AG04450 (cell line): ENCODE data around the gene CCS. TPM values are rescaled to one million over a fixed set of nuclear protein-coding genes. Genes with fewer than 3 reads are reported as not detected.
"Not testable (repeated sequence)": the region's sequence is repeated elsewhere in the genome, so short reads cannot be mapped to it uniquely, and the experiment has no call there.

ENCODE experiments used
- CTCF ChIA-PET: fragments of 300-600, 350-600 bp; formaldehyde crosslinking; extraction: SDS; loops from one replicate; lab custom pipeline; 2022; ENCODE audit warnings: antibody characterized with exemption, inconsistent platforms; lab: Charles Lee
- POLR2A ChIA-PET: fragments of 350-600 bp; formaldehyde crosslinking; extraction: SDS; loops from one replicate; lab custom pipeline; 2021; ENCODE audit warnings: antibody characterized with exemption, inconsistent platforms; lab: Yijun Ruan, JAX
- DNase-seq: peaks from one replicate; pipeline ENCODE4 v3.0.0-alpha.2; 2011; ENCODE audit warnings: low read depth, low spot score
- H3K27ac ChIP-seq: one replicate; pipeline ENCODE4 v1.5.1; 2012; ENCODE audit warnings: low read depth, low read length, control low read depth
- H3K27me3 ChIP-seq: one replicate; pipeline ENCODE4 v1.6.0; 2012; ENCODE audit warnings: low read length; ENCODE audit not compliant: control insufficient read depth, insufficient read depth
- H3K4me3 ChIP-seq: 2 replicates; pipeline ENCODE4 v1.5.1; 2011; ENCODE audit warnings: mild to moderate bottlenecking, low read depth, low read length, control low read depth
- H3K9me3 ChIP-seq: 2 replicates; pipeline ENCODE4 v1.5.1; 2012; ENCODE audit warnings: low read length; ENCODE audit not compliant: control insufficient read depth, insufficient read depth
- CTCF ChIP-seq: IDR thresholded peaks from 2 replicates; pipeline ENCODE4 v1.5.1; 2011; ENCODE audit warnings: low read depth, low read length, control low read depth, inconsistent platforms
- polyA plus RNA-seq: library from polyadenylated mRNA; depleted of rRNA; stranded (reverse); fragments of >200 nt; gene quantifications from 2 replicates; pipeline ENCODE4 v1.2.3, GENCODE V29; 2011

CCS gene
- polyA plus RNA-seq, 1 experiment = 26.7 TPM

- CTCF ChIA-PET = interaction anchor here (0.6 to 2.6 kb wide), 7 partner anchors 10 to 102 kb away, joined by 3 to 29 read pairs (median 4); partner anchors contain the start of genes CCDC87, CCS, CTSF and RBM14
- Histone ChIP-seq H3K4me3 (no peak overlapping the region; the same call in 1 of the 2 replicates), H3K9me3 (peaks cover 7% of the 10 kb centered on the region), H3K27me3 (no peaks in the 10 kb centered on the region), H3K27ac (no peak overlapping the region)
- peak; percentile 84 for TF ChIP-seq CTCF
- POLR2A ChIA-PET = interaction anchor here (0.6 to 1.0 kb wide), 3 partner anchors 38 to 99 kb away, joined by 3 read pairs; partner anchors contain the start of genes DPP3 and RBM14
- peak; percentile 48 for DNase-seq
These were observed 13.9 kb upstream of the CCS start for GRCh38 chr11:66579017-66579606.

DNA sequence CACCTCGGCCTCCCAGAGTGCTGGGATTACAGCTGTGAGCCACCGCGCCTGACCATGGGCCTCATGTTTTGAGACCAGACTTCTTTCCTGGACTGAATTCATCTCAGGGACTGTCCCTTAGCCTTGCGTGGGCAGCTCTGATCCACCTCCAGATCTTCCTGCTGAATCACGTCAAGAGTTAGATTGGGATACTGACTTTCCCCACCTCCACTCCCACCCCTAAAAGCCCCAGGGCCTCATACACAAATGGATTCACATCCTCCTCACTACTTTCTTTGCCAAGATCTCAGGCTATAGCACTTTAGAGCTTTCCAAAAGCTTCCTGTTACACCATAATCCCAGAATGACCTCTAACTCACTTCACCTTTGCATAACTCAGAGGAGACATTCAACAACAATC, 12.2 kb upstream of the CCS start:
- ChIA-PET CTCF (interaction anchor here (0.6 to 1.2 kb wide), 2 partner anchors 98 to 191 kb away, joined by 5 to 6 read pairs; no protein-coding TSS in a partner anchor), POLR2A (no interaction called here)
- no peak overlapping the region for H3K4me3 ChIP-seq
- TF ChIP-seq CTCF = no peak
- peaks cover 7% of the 10 kb centered on the region for H3K9me3 ChIP-seq
- H3K27ac ChIP-seq = no peak overlapping the region
- no peak for DNase-seq
- H3K27me3 ChIP-seq = no peaks in the 10 kb centered on the region

DNA sequence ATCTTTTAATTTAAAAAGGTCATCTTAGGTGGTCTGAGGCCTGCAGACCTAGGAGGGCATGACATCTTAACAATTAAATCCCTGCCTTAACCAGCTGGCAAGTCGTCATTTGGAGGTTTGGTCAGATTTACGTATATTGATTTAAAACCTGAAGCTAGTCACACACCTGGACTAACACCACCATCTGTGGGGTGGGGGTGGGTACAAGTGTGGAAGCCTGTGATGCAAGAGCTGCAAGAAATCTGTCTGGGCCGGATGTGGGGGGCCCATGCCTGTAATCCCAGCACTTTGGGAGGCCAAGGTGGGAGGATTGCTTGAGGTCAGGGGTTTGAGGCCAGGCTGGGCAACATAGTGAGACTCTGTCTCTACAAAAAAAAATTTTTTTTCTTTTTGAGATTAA, 11.7 kb upstream of the CCS start:
- DNase-seq = no peak
- TF ChIP-seq CTCF = no peak
- CTCF ChIA-PET = interaction anchor here (0.6 to 1.2 kb wide), 2 partner anchors 97 to 191 kb away, joined by 5 to 6 read pairs; no protein-coding TSS in a partner anchor

GRCh38 chr11:66582565-66583147, 10.3 kb upstream of the CCS start:
- POLR2A ChIA-PET, H3K27me3 ChIP-seq, H3K4me3 ChIP-seq, CTCF ChIA-PET, DNase-seq, H3K9me3 ChIP-seq, H3K27ac ChIP-seq: not testable (repeated sequence)

More for the DNA sequence above, 11.7 kb upstream of the CCS start:
- no peak overlapping the region for H3K27ac ChIP-seq
- no peak overlapping the region for H3K4me3 ChIP-seq
- POLR2A ChIA-PET = no interaction called here
- H3K27me3 ChIP-seq = no peaks in the 10 kb centered on the region
- peaks cover 7% of the 10 kb centered on the region for H3K9me3 ChIP-seq

- DNase-seq, POLR2A ChIA-PET, H3K27me3 ChIP-seq: not testable (repeated sequence)
These were observed 7.5 kb upstream of the CCS start for GRCh38 chr11:66585447-66585846.

DNA sequence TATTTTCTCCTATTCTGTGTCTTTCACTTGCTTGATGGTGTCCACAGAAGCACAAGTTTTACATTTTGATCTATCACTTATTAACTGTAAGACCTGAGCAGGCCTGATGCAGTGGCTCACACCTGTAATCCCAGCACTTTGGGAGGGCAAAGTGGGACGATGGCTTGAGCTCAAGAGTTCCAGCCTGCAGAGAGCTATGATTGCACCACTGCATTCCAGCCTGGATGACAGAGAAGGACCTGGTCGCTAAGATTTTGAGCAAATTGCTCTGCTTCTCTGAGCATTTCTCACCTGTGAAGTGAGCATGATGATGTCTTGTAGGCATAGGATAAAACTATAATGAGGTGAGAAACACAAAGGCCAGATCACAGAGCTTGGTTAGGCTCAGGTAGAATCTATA, 6.8 kb upstream of the CCS start:
- H3K27ac ChIP-seq = no peak overlapping the region
- ChIA-PET POLR2A (no interaction called here), CTCF (no interaction called here)
- H3K27me3 ChIP-seq = peaks cover 4% of the 10 kb centered on the region
- H3K4me3 ChIP-seq = no peak overlapping the region
- DNase-seq = no peak
- no peak for TF ChIP-seq CTCF
- peaks cover 17% of the 10 kb centered on the region for H3K9me3 ChIP-seq

More at GRCh38 chr11:66585447-66585846, 7.5 kb upstream of the CCS start:
- CTCF ChIA-PET, H3K9me3 ChIP-seq, H3K27ac ChIP-seq, H3K4me3 ChIP-seq: not testable (repeated sequence)

- DNase-seq, H3K4me3 ChIP-seq, H3K27me3 ChIP-seq, H3K27ac ChIP-seq: not testable (repeated sequence)
- CTCF ChIA-PET = interaction anchor here (0.7 kb wide), 1 partner anchor 12 kb away, joined by 6 read pairs; no protein-coding TSS in a partner anchor
- peaks cover 22% of the 10 kb centered on the region for H3K9me3 ChIP-seq
- POLR2A ChIA-PET = interaction anchor here (0.6 to 1.1 kb wide), 2 partner anchors 27 to 89 kb away, joined by 3 read pairs; no protein-coding TSS in a partner anchor
These were observed 3.7 kb upstream of the CCS start for GRCh38 chr11:66589315-66589714.
